Measurements from ENCODE around the gene ABCC1.

GRCh38 chr16:16166949-16167348 lies 217.5 kb downstream of the ABCC1 start:
- TF ChIP-seq CTCF (IDR thresholded peaks at IDR 0.05) = no peak
- TF ChIP-seq, protein P1, sequence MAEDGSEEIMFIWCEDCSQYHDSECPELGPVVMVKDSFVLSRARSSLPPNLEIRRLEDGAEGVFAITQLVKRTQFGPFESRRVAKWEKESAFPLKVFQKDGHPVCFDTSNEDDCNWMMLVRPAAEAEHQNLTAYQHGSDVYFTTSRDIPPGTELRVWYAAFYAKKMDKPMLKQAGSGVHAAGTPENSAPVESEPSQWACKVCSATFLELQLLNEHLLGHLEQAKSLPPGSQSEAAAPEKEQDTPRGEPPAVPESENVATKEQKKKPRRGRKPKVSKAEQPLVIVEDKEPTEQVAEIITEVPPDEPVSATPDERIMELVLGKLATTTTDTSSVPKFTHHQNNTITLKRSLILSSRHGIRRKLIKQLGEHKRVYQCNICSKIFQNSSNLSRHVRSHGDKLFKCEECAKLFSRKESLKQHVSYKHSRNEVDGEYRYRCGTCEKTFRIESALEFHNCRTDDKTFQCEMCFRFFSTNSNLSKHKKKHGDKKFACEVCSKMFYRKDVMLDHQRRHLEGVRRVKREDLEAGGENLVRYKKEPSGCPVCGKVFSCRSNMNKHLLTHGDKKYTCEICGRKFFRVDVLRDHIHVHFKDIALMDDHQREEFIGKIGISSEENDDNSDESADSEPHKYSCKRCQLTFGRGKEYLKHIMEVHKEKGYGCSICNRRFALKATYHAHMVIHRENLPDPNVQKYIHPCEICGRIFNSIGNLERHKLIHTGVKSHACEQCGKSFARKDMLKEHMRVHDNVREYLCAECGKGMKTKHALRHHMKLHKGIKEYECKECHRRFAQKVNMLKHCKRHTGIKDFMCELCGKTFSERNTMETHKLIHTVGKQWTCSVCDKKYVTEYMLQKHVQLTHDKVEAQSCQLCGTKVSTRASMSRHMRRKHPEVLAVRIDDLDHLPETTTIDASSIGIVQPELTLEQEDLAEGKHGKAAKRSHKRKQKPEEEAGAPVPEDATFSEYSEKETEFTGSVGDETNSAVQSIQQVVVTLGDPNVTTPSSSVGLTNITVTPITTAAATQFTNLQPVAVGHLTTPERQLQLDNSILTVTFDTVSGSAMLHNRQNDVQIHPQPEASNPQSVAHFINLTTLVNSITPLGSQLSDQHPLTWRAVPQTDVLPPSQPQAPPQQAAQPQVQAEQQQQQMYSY (CRISPR knock-in tag; IDR thresholded peaks at IDR 0.05) = no peak
- TF ChIP-seq NFE2L1 (CRISPR knock-in tag; IDR thresholded peaks at IDR 0.05) = no peak
- no peak for TF ChIP-seq SP1 (CRISPR knock-in tag; conservative IDR thresholded peaks at IDR 0.05)
- no peak for TF ChIP-seq USF2 (CRISPR knock-in tag; IDR thresholded peaks at IDR 0.05)
- no peak for TF ChIP-seq EMX1 (CRISPR knock-in tag; IDR thresholded peaks at IDR 0.05)

Measured in WTC11 (cell line).